A673 (cell line): ENCODE results near the gene METTL1. TPM values are rescaled to one million over a fixed set of nuclear protein-coding genes. Genes with fewer than 3 reads are reported as not detected.
"Not testable (repeated sequence)": the region's sequence is repeated elsewhere in the genome, so short reads cannot be mapped to it uniquely, and the experiment has no call there.

Experiments used
- BruUV-seq: library from RNA; stranded (reverse); fragments of 400-500 nt; replicated peaks from 2 replicates; lab custom pipeline; 2021; lab: Mats Ljungman, UMichigan
- CTCF ChIA-PET: fragments of 300-600 bp; sonication (Branson Sonifier 250); formaldehyde crosslinking; loops from one replicate; lab custom pipeline; 2022; ENCODE audit warnings: antibody characterized with exemption; lab: Charles Lee
- POLR2A ChIA-PET: fragments of 300-600 bp; sonication (Branson Sonifier 250); formaldehyde crosslinking; loops from one replicate; lab custom pipeline; 2022; ENCODE audit warnings: antibody characterized with exemption; ENCODE audit not compliant: low non-redundant PET; lab: Charles Lee
- DNase-seq: peaks from one replicate; pipeline ENCODE4 v3.0.0-alpha.2; 2015; ENCODE audit warnings: low spot score
- H3K27ac ChIP-seq: fragments of 200-600 bp; sonication (generic); 2 replicates; pipeline ENCODE4 v1.5.1; 2016; ENCODE audit warnings: mixed run types, low read depth, mild to moderate bottlenecking, mixed read lengths, antibody characterized with exemption, low read length; ENCODE audit not compliant: poor library complexity, severe bottlenecking
- H3K27me3 ChIP-seq: fragments of 200-600 bp; sonication (generic); replicated peaks from 2 replicates; pipeline ENCODE4 v1.6.1; 2017; ENCODE audit warnings: mixed run types, low read depth, mild to moderate bottlenecking, mixed read lengths, antibody characterized with exemption, low read length; ENCODE audit not compliant: insufficient read depth, poor library complexity
- H3K36me3 ChIP-seq: fragments of 200-600 bp; sonication (generic); 2 replicates; pipeline ENCODE4 v1.6.1; 2016; ENCODE audit warnings: mixed run types, mild to moderate bottlenecking, mixed read lengths, antibody characterized with exemption, low read length; ENCODE audit not compliant: insufficient read depth, poor library complexity, severe bottlenecking
- H3K4me1 ChIP-seq: fragments of 200-600 bp; sonication (generic); 2 replicates; pipeline ENCODE4 v1.6.1; 2017; ENCODE audit warnings: mixed run types, mild to moderate bottlenecking, mixed read lengths, antibody characterized with exemption, low read length; ENCODE audit not compliant: insufficient read depth, poor library complexity, severe bottlenecking
- H3K4me3 ChIP-seq: fragments of 200-600 bp; sonication (generic); 2 replicates; pipeline ENCODE4 v1.5.1; 2016; ENCODE audit warnings: low read depth, mixed run types, mild to moderate bottlenecking, mixed read lengths, low read length; ENCODE audit not compliant: poor library complexity, severe bottlenecking
- H3K9me3 ChIP-seq: fragments of 200-600 bp; sonication (generic); 2 replicates; pipeline ENCODE4 v1.6.1; 2016; ENCODE audit warnings: mixed run types, low read depth, mild to moderate bottlenecking, mixed read lengths, antibody characterized with exemption, low read length; ENCODE audit not compliant: poor library complexity, severe bottlenecking
- EZH2 ChIP-seq: fragments of 200-600 bp; sonication (generic); IDR thresholded peaks from 2 replicates; pipeline ENCODE4 v1.6.1; 2017; ENCODE audit warnings: borderline replicate concordance, low read depth, mild to moderate bottlenecking, mixed read lengths, antibody characterized with exemption, low read length; ENCODE audit not compliant: poor library complexity, severe bottlenecking
- intact Hi-C: fragments of 100-400 bp; cut with micrococcal nuclease; formaldehyde crosslinking; loops from one replicate; pipeline ENCODE4 v1.10.0; 2022; ENCODE audit not compliant: unreplicated experiment
- total RNA-seq: library from RNA; stranded (reverse); gene quantifications from 2 replicates; pipeline ENCODE4 v1.2.3, GENCODE V29; 2021
- TF ChIP-seq, protein P1 (sequence below): fragments of 300-800, 200-600 bp; sonication (generic); conservative IDR thresholded peaks from 2 replicates; pipeline ENCODE4 v1.5.1; 2017; ENCODE audit warnings: low read depth, mild to moderate bottlenecking, antibody characterized with exemption, low read length, moderate library complexity, mixed read lengths

METTL1 gene
- total RNA-seq, 1 experiment from 2014 or later: 55.6 TPM

DNA sequence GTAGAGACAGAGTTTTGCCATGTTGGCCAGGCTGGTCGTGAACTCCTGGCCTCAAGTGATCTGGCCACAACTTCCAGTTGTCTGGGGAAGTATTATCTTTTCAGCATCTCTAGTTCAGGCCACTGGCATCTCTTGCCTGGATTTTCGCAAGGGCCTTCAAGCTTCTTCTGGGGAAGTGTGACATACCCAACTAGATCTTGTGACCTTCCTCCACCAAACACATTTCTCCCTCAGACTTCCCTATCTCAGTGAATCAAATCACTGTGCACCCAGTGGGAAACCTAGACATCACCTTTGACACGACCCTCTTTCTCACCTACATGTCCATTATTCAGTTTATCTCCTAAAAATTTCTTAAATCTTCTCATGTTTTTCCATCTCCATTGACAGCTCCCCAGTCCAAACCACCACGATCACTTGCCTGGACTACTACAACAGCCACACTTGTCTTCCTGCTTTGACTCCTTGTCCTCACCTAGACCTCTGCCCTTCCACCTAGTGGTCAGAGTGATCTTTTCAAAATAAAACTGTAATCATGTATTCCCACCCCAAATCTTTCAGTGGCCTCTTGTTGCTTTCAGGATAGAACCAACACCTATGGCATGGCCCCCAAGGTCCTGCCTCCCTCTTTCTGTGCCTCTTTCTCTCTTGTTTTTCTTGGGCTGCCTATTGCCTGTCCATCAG is 3.8 kb upstream of the METTL1 start:
- no peaks in the 10 kb centered on the region for H3K27me3 ChIP-seq
- ChIA-PET CTCF (no interaction called here), POLR2A (interaction anchor here (0.8 kb wide), 1 partner anchor 9 kb away, joined by 8 read pairs; the partner anchor contains the start of gene CYP27B1)
- H3K4me3 ChIP-seq: no peak overlapping the region
- TF ChIP-seq EZH2: no peak
- TF ChIP-seq, protein P1, sequence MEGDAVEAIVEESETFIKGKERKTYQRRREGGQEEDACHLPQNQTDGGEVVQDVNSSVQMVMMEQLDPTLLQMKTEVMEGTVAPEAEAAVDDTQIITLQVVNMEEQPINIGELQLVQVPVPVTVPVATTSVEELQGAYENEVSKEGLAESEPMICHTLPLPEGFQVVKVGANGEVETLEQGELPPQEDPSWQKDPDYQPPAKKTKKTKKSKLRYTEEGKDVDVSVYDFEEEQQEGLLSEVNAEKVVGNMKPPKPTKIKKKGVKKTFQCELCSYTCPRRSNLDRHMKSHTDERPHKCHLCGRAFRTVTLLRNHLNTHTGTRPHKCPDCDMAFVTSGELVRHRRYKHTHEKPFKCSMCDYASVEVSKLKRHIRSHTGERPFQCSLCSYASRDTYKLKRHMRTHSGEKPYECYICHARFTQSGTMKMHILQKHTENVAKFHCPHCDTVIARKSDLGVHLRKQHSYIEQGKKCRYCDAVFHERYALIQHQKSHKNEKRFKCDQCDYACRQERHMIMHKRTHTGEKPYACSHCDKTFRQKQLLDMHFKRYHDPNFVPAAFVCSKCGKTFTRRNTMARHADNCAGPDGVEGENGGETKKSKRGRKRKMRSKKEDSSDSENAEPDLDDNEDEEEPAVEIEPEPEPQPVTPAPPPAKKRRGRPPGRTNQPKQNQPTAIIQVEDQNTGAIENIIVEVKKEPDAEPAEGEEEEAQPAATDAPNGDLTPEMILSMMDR: no peak
- DNase-seq: no peak
- peaks cover 5% of the 10 kb centered on the region for H3K4me1 ChIP-seq
- no peaks in the 10 kb centered on the region for H3K9me3 ChIP-seq
- no peak overlapping the region for H3K27ac ChIP-seq
- no TSS peak for BruUV-seq
- intact Hi-C loops: no loop called here
- H3K36me3 ChIP-seq: no peaks in the 10 kb centered on the region

DNA sequence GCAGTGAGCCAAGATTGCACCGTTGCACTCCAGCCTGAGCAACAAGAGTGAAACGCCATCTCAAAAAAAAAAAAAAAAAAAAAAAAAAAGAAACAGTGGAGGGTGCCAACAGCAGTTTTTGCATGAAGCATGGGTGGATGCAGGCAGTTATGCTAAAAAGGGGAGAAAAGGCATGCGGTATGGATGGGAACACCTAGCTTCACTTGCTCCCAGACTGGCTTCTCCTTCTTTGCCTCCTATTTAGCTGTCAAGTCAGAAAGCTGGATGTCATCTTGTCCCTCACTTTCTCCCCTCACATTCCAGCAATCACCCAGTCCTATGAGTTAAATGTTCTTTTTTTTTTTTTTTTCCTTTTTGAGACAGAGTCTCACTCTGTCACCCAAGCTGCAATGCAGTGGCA is 3.1 kb upstream of the METTL1 start:
- Histone ChIP-seq H3K27ac (no peak overlapping the region), H3K4me3 (no peak overlapping the region), H3K9me3 (no peaks in the 10 kb centered on the region), H3K27me3 (no peaks in the 10 kb centered on the region), H3K36me3 (no peaks in the 10 kb centered on the region), H3K4me1 (peaks cover 5% of the 10 kb centered on the region)
- no peak for DNase-seq
- ChIA-PET POLR2A (interaction anchor here (0.8 kb wide), 1 partner anchor 8 kb away, joined by 8 read pairs; the partner anchor contains the start of gene CYP27B1), CTCF (no interaction called here)
- no TSS peak for BruUV-seq
- intact Hi-C loops: no loop called here
- TF ChIP-seq, protein P1: no peak
- no peak for TF ChIP-seq EZH2

DNA sequence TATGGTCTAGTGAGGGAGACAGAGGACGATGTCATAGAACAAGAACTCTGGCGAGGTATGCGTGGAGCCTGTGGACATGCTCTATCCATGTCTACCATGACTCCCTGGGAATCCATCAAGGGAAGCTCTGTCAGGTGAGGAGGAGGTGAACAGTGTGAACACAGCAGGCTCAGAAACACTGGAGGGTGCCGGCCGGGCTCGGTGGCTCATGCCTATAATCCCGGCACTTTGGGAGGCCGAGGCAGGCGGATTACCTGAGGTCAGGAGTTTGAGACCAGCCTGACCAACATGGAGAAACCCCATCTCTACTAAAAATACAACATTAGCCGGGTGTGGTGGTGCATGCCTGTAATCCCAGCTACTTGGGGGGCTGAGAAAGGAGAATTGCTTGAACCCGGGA is 2.7 kb upstream of the METTL1 start:
- H3K9me3 ChIP-seq, H3K4me3 ChIP-seq, BruUV-seq, H3K4me1 ChIP-seq, H3K36me3 ChIP-seq, intact Hi-C loops, POLR2A ChIA-PET, H3K27me3 ChIP-seq, DNase-seq, CTCF ChIA-PET, H3K27ac ChIP-seq: not testable (repeated sequence)
